Left cardiac atrium (tissue), 4 donors: ENCODE measurements around the gene HEMK1. TPM values are rescaled to one million over a fixed set of nuclear protein-coding genes. Genes with fewer than 3 reads are reported as not detected.

Experiments
- ATAC-seq, 2 donors: fragments of 200-7000 bp; cut with Tn5 transposase; one replicate each; pipeline ENCODE4 v1.9.1; 2020; ENCODE audit warnings: mild to moderate bottlenecking in 2 of 2, moderate library complexity in 2 of 2
- DNase-seq: peaks from one replicate; pipeline ENCODE4 v3.0.0-alpha.2; 2020
- intact Hi-C, 2 donors: fragments of 100-400 bp; cut with DNase I; formaldehyde crosslinking; loops; one replicate each; pipeline versions ENCODE4 v1.14.1 to v1.15.1; 2022 to 2023
- total RNA-seq, 2 donors: library from RNA; stranded (reverse); fragmentation: NEBNext Ultra II Directional; extraction: Animal tissue kit (Norgen Biotek cat#: 25700); gene quantifications; one replicate each; pipeline ENCODE4 v1.2.1, GENCODE V29; 2021
- donor health status: DM: no; HTN: yes; CAD: no.
- donor health status: DM: no; HTN: yes; CAD: no; lungs with severe emphysema.
- donor health status: DM: yes; HTN: yes; CAD: no.
- donor health status: Dilated cardiomyopathy.

Gene HEMK1
- total RNA-seq, 2 donors from 2014 or later: 11.8 to 19.7 TPM

GRCh38 chr3:50620420-50620819 is 51.1 kb downstream of the HEMK1 start:
- ATAC-seq (no peak), DNase-seq (no peak)
- intact Hi-C loops: no loop called here

DNA sequence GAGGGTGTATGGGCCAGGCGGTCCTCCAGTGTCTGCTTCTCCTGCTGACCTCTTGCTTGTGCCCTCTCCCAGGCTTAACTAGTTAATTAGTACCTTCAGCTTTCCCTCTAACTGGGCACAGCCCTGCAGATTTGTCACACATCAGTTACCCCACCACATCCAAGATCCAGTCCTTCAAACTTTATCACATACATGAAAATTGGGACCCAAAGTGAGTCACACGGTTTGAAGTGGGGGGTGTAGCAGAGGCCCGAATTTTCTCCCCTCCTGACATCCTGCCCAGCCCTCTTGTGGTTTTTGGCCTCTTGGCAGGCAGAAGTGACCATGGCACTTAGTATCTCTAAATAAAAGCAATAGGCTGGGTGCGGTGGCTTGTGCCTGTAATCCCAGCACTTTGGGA is 51.5 kb downstream of the HEMK1 start:
- intact Hi-C loops: no loop called here
- DNase-seq: no peak
- no peak for ATAC-seq

DNA sequence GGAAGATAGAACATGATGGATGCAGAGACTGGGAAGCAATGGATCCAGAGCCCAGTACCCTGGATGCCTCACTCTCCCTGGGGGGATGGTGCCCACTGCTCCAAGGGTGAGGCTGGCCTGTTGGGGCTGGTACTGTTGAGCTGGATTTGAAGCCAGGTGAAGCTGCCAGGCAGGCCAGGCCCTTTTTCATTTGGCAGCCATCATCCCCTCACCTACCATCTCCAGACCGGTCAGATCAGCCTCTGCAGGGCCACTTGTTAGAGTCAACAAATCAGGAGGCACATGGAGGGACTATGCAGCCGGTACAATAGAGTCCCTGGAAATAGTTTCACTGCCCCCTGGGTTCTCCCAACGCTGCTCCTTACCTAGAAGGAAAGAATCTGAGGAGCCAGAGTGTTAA is 53.6 kb downstream of the HEMK1 start:
- DNase-seq (no peak), ATAC-seq (no peak)
- intact Hi-C loops: no loop called here

DNA sequence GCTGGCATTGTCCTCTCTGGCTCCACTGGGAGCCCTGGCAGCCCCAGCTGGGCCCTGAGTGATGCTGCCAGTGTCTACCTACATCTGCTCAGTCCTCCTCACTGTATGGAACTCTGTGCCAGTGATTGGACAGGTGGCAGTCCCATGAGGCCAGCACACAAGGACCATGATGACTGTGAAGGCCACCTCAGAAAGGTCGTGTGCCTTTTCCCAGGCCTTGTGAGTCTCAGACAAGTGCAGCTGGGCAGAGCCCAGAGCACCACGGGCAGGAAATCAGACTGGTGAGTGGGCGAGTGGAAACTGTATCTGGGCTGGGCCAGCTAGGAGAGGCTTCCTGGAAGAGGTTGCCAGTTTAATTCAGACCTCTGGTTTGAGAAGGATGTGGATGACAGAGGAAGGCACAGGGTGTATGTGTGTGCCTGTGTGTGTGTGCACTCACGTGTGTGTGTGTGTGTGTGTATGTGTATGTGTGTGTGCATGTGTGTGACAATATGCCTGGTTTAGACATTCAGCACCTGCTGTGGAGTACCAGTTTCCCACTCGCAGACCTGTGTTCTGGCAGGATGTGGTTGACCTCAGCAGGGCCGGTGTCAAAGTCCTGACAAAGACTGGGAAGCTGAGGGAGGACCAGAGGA is 54.6 kb downstream of the HEMK1 start:
- intact Hi-C loops: no loop called here
- ATAC-seq (no peak), DNase-seq (no peak)

DNA sequence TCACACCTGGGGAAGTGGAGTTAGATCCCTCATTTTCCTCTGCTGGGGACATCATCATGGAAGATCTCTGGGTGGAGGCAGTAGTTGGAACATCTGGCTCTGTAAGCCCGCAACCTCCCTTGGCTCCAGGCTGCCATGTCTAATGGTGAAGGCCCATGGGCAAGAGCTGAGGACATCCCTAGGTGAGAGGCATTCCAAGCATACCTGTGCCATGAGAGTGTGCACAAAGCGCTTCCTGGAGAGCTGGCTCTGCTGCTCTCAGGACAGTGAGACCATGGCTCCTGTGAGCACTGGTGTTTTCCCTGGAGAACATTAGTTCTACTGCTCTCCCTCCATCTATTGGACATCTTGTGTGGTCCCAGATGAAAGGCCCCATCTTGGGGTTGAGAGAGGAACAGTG is 55.3 kb downstream of the HEMK1 start:
- DNase-seq: no peak
- intact Hi-C loops: no loop called here
- no peak for ATAC-seq

GRCh38 chr3:50625231-50626182 is 56.2 kb downstream of the HEMK1 start:
- ATAC-seq: no peak
- no peak for DNase-seq
- intact Hi-C loops: no loop called here

GRCh38 chr3:50626401-50626800 is 57.1 kb downstream of the HEMK1 start:
- DNase-seq (no peak), ATAC-seq (no peak)
- intact Hi-C loops: no loop called here

- ATAC-seq (peak; percentile 60 to 92), DNase-seq (peak; percentile 73)
- intact Hi-C loops: no loop called here
Measured at GRCh38 chr3:50627407-50628051, 58.2 kb downstream of the HEMK1 start.

- intact Hi-C loops: no loop called here
- ATAC-seq (no peak), DNase-seq (no peak)
Measured at GRCh38 chr3:50628601-50629000, 59.3 kb downstream of the HEMK1 start.

GRCh38 chr3:50630394-50630793 is 61.1 kb downstream of the HEMK1 start:
- no peak for DNase-seq
- ATAC-seq: no peak
- intact Hi-C loops: no loop called here

- intact Hi-C loops: no loop called here
- DNase-seq: no peak
- no peak for ATAC-seq
Measured at GRCh38 chr3:50630877-50631276, 61.6 kb downstream of the HEMK1 start.

- DNase-seq: no peak
- intact Hi-C loops: no loop called here
Measured at GRCh38 chr3:50632450-50632849, 63.1 kb downstream of the HEMK1 start.

GRCh38 chr3:50633230-50633790 is 64.0 kb downstream of the HEMK1 start:
- no peak for ATAC-seq
- DNase-seq: no peak

More at GRCh38 chr3:50632450-50632849, 63.1 kb downstream of the HEMK1 start:
- peak in 1 of 2 donors; percentile 28 for ATAC-seq

GRCh38 chr3:50635066-50635465 is 65.7 kb downstream of the HEMK1 start:
- DNase-seq (no peak), ATAC-seq (no peak)
- intact Hi-C loops: no loop called here

More at GRCh38 chr3:50633230-50633790, 64.0 kb downstream of the HEMK1 start:
- intact Hi-C loops: no loop called here

- DNase-seq: no peak
- intact Hi-C loops: no loop called here
- ATAC-seq: no peak
Measured at GRCh38 chr3:50637011-50637410, 67.7 kb downstream of the HEMK1 start.

- intact Hi-C loops: no loop called here
- DNase-seq: no peak
- no peak for ATAC-seq
Measured at GRCh38 chr3:50637945-50638344, 68.6 kb downstream of the HEMK1 start.

- intact Hi-C loops: no loop called here
- ATAC-seq (peak; percentile 27 to 67), DNase-seq (no peak)
Measured at GRCh38 chr3:50639055-50639494, 69.8 kb downstream of the HEMK1 start.

DNA sequence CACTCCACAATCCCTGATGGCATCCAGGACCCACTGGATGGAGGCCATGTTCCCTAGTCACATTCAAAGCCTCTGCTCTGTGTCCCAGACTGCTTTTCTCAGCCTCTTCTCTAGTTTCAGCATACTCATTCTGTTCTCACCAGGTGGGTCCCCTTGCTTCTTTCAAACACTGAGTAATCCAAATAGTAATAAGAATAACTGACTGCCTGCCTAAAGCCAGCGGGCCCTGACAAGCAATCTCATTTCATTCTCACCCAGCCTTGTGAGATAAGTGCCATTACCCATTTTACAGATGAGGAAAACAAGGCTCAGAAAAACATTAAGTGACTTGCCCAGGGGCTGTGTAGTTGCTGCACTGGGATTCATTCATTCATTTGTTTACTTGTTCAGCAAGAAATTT is 73.1 kb downstream of the HEMK1 start:
- ATAC-seq: no peak
- intact Hi-C loops: no loop called here
- DNase-seq: no peak

DNA sequence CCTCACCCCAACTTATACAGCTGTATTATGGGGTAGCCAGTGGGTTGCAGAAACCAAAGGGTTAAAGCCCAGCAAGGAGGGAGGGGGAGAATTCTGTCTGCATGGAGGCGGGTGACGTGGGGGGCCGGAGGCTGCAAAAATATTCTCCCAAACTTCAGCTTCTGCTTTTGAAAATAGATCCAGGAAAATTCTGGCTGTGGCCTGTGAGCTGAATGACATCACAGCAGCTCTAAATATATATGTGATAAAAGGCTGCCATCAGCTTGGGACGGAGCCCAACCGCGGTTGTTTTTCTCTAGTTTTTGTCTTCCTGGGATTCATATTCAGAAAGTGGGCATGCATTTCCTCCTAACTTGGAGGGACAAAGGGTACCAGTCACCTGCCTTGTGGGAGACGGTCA is 75.2 kb downstream of the HEMK1 start:
- ATAC-seq (no peak), DNase-seq (no peak)
- intact Hi-C loops: no loop called here

- ATAC-seq (no peak), DNase-seq (no peak)
- intact Hi-C loops: no loop called here
Measured at GRCh38 chr3:50645378-50645777, 76.1 kb downstream of the HEMK1 start.
